ENCODE results near the gene GPS1. TPM values are rescaled to one million over a fixed set of nuclear protein-coding genes. Genes with fewer than 3 reads are reported as not detected.
A peak's percentile ranks its signal among the peaks of the same experiment; 100 is the strongest.

GPS1 gene
- total RNA-seq, 1 experiment from 2014 or later, result 160 TPM

DNA sequence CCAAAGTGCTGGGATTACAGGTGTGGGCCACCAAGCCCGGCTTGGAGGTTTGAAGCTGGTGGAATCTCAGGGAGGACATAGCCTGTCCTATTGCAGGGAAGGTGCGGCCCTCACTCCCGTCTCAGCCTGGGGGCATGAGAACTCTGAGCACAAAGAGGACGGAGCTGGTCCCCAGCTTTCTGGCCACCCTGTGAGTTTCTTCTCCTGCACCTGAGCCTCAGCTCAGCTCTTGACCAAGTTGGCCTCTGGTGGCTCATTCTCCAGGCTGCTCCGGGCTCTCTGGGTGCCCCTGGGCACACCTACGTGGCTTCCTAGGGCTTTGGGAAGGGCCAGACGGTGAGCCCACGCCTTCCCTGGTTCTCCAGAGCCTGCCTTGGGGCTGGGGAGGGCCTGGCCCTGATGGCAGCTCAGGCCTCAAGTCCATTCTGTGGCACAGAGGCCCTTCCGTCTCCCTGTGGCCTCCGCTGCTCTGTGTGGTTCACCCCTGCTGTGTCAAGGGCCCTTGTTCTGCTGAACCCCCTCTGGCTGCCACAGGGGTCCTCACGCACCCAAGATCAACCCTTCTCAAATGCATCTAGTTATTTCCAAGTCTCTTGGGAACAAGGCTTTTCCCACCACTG, 53.2 kb downstream of the GPS1 start:
- in situ Hi-C loops (cut with HindIII; ENCODE audit: low pct_unique_long_range_greater_than_20kb, low sequenced_read_pairs), result no loop called here

DNA sequence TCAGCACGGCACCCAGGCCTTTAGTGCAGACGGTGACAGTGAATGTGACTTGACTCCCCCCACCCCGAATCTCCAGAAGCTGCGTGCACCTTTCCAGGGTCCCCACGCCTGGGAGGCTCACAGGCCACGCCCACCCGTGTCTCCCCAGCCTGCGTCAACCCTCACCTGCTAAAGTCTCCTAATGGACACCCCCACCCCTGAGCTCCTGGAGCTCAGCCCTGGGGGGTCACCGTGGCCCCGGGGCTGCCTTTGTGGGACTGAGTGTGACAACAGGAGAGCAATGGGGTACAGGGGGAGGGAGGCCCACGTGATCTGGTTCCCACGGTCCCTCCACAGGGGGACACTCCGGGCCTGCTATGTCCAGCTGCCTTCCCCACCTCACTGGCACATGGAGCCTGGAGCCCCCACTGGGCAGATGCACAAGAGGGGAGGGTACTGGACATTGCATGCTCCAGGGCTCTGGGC, 53.8 kb downstream of the GPS1 start:
- no peak for DNase-seq (ENCODE audit: low read depth)
- in situ Hi-C loops (cut with HindIII; ENCODE audit: low pct_unique_long_range_greater_than_20kb, low sequenced_read_pairs), result no loop called here

More for the DNA sequence above, 53.2 kb downstream of the GPS1 start:
- DNase-seq (ENCODE audit: low read depth), result no peak

DNA sequence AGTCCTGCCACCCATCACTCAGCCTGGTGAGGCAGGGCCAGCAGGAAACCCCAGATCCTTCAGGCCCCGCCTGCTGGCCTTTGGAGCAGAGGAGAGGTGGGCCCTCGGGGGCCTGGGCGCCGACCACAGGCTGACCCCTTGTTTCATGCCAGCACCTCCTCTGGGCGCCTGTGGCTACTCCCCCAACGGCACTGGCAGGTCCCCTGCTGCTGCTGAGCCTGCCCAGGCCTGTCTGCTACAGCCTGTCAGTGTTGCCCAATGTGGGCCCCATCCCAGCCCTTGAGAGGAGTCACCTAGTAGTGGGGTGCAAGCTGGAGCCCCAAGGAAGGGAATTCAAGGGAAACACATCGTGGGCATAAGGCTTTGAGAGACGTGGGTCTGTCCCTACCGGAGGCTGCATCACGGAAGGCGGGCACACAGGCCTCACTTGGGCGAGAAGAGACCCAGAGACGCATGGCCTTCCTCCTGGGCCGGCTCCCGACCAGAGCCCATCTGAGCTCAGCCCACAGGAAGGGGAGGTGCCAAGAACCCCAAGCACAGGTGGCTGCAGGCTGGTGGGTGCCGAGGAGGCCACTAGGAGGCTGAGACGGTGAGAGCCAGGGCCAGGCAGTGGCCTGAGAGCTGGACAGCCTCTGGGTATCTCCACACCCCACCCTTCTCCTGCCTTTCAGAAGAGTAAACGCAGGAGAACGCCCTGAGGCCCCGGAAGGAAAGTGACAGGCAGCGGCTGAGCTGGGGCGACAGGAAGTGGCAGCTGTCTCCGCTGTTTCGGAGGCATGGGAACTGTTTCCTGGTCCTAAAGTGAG, 54.4 kb downstream of the GPS1 start:
- peak; percentile 65 for DNase-seq (ENCODE audit: low read depth)
- in situ Hi-C loops (cut with HindIII; ENCODE audit: low pct_unique_long_range_greater_than_20kb, low sequenced_read_pairs), result no loop called here

DNA sequence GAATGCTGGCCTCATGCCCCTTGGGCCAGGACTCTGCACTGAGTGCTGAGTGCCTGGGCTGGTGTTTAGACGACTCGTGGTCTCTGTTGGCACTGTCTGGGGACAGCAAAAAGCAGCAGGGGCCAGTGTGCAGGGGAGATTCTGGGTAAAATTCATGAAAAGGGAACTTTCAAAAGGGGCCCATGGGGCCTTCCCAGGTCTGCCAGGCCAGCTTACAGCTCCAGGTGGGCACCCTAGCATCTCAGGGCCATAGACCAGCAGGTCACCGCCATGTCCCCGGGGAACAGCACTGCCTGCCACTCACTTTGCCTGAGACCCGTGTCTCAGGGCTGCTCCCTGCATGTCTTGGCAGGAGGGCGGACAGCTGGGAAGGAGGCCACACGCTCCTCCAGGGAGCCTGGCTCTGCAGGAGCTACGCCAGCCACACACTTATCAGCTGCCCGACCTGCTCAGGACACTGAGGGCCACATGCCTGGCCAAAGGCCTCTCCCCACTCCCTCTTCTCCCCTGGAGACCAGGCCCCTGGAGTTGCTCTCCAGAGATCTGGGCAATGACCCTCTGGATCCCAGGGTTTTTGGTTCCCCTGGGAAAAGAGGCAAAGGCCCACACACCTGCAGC, 55.1 kb downstream of the GPS1 start:
- in situ Hi-C loops (cut with HindIII; ENCODE audit: low pct_unique_long_range_greater_than_20kb, low sequenced_read_pairs), result no loop called here
- no peak for DNase-seq (ENCODE audit: low read depth)

Other genes starting within 250 kb of the GPS1 start
- gene GCGR, start 247.7 kb upstream of the GPS1 start, total RNA-seq (2014; rRNA removed; shearing (Covaris generic); ENCODE audit: low replicate concordance), result not detected in 2 replicates
- 24.7 and 30.9 TPM in 2 replicates for gene MCRIP1, start 218.6 kb upstream of the GPS1 start, total RNA-seq (2014; rRNA removed; shearing (Covaris generic); ENCODE audit: low replicate concordance)
- not detected in 2 replicates for gene PPP1R27, start 216.8 kb upstream of the GPS1 start, total RNA-seq (2014; rRNA removed; shearing (Covaris generic); ENCODE audit: low replicate concordance)
- 653 and 796 TPM in 2 replicates for gene P4HB, start 191.4 kb upstream of the GPS1 start, total RNA-seq (2014; rRNA removed; shearing (Covaris generic); ENCODE audit: low replicate concordance)
- 117 and 146 TPM in 2 replicates for gene ARHGDIA, start 180.6 kb upstream of the GPS1 start, total RNA-seq (2014; rRNA removed; shearing (Covaris generic); ENCODE audit: low replicate concordance)
- gene ALYREF, start 160.3 kb upstream of the GPS1 start, total RNA-seq (2014; rRNA removed; shearing (Covaris generic); ENCODE audit: low replicate concordance), result 279 and 312 TPM in 2 replicates
- 220 and 309 TPM in 2 replicates for gene ANAPC11, start 160.2 kb upstream of the GPS1 start, total RNA-seq (2014; rRNA removed; shearing (Covaris generic); ENCODE audit: low replicate concordance)
- 0.07 and 5.4 TPM in 2 replicates for gene NPB, start 149.7 kb upstream of the GPS1 start, total RNA-seq (2014; rRNA removed; shearing (Covaris generic); ENCODE audit: low replicate concordance)
- gene PCYT2, start 140.5 kb upstream of the GPS1 start, total RNA-seq (2014; rRNA removed; shearing (Covaris generic); ENCODE audit: low replicate concordance), result 26.2 and 59.9 TPM in 2 replicates
- gene SIRT7, start 133.7 kb upstream of the GPS1 start, total RNA-seq (2014; rRNA removed; shearing (Covaris generic); ENCODE audit: low replicate concordance), result 46.1 and 67.8 TPM in 2 replicates
- 45.2 and 67.3 TPM in 2 replicates for gene MAFG, start 124.2 kb upstream of the GPS1 start, total RNA-seq (2014; rRNA removed; shearing (Covaris generic); ENCODE audit: low replicate concordance)
- 272 and 283 TPM in 2 replicates for gene PYCR1, start 114.6 kb upstream of the GPS1 start, total RNA-seq (2014; rRNA removed; shearing (Covaris generic); ENCODE audit: low replicate concordance)
- gene MYADML2, start 104.7 kb upstream of the GPS1 start, total RNA-seq (2014; rRNA removed; shearing (Covaris generic); ENCODE audit: low replicate concordance), result not detected in 2 replicates
- not detected in 2 replicates for gene NOTUM, start 90.7 kb upstream of the GPS1 start, total RNA-seq (2014; rRNA removed; shearing (Covaris generic); ENCODE audit: low replicate concordance)
- 48.7 and 62.8 TPM in 2 replicates for gene ASPSCR1, start 74.3 kb upstream of the GPS1 start, total RNA-seq (2014; rRNA removed; shearing (Covaris generic); ENCODE audit: low replicate concordance)
- 157 and 162 TPM in 2 replicates for gene CENPX, start 29.0 kb upstream of the GPS1 start, total RNA-seq (2014; rRNA removed; shearing (Covaris generic); ENCODE audit: low replicate concordance)
- gene LRRC45, start 28.6 kb upstream of the GPS1 start, total RNA-seq (2014; rRNA removed; shearing (Covaris generic); ENCODE audit: low replicate concordance), result 40.3 and 51.4 TPM in 2 replicates
- 22.1 and 40.0 TPM in 2 replicates for gene RAC3, start 20.2 kb upstream of the GPS1 start, total RNA-seq (2014; rRNA removed; shearing (Covaris generic); ENCODE audit: low replicate concordance)
- 56.6 and 98.4 TPM in 2 replicates for gene DCXR, start 14.2 kb upstream of the GPS1 start, total RNA-seq (2014; rRNA removed; shearing (Covaris generic); ENCODE audit: low replicate concordance)
- gene RFNG, start 87 bp upstream of the GPS1 start, total RNA-seq (2014; rRNA removed; shearing (Covaris generic); ENCODE audit: low replicate concordance), result 62.4 and 68.5 TPM in 2 replicates
- gene DUS1L, start 13.9 kb downstream of the GPS1 start, total RNA-seq (2014; rRNA removed; shearing (Covaris generic); ENCODE audit: low replicate concordance), result 126 and 135 TPM in 2 replicates
- 58.4 and 64.6 TPM in 2 replicates for gene FASN, start 46.3 kb downstream of the GPS1 start, total RNA-seq (2014; rRNA removed; shearing (Covaris generic); ENCODE audit: low replicate concordance)
- 8.4 and 10.8 TPM in 2 replicates for gene CCDC57, start 160.9 kb downstream of the GPS1 start, total RNA-seq (2014; rRNA removed; shearing (Covaris generic); ENCODE audit: low replicate concordance)
- gene SLC16A3, start 177.1 kb downstream of the GPS1 start, total RNA-seq (2014; rRNA removed; shearing (Covaris generic); ENCODE audit: low replicate concordance), result 589 and 677 TPM in 2 replicates
- 73.2 and 80.4 TPM in 2 replicates for gene CSNK1D, start 221.8 kb downstream of the GPS1 start, total RNA-seq (2014; rRNA removed; shearing (Covaris generic); ENCODE audit: low replicate concordance)

Data from Caki2 (cell line).